H1 (cell line): Measurements from ENCODE around the gene NAXE. TPM values are rescaled to one million over a fixed set of nuclear protein-coding genes. Genes with fewer than 3 reads are reported as not detected.

Experiments used
- BCL11A ChIP-seq, 2 experiments: IDR thresholded peaks; one replicate each; pipeline ENCODE4 v1.6.1; 2011; ENCODE audit warnings: low read depth in 2 of 2, low read length in 2 of 2, mild to moderate bottlenecking in 2 of 2
- polyA plus RNA-seq, 7 experiments: library from polyadenylated mRNA; depleted of rRNA in 3 of 7; stranded (reverse) in 5 of 7; unstranded in 2 of 7; fragments of >200 nt in 5 of 7; fragments of 200-250 nt in 2 of 7; gene quantifications; 1 replicate in 5 of 7; 2 replicates in 1 of 7; 4 replicates in 1 of 7; pipeline versions ENCODE4 v1.2.1 to v1.2.3, GENCODE V29; 2011 to 2013; ENCODE audit warnings: missing spikeins in 2 of 7, mixed read lengths in 2 of 7
- total RNA-seq: library from RNA; stranded (reverse); fragmentation: NEBNext Ultra II Directional; extraction: Animal tissue kit (Norgen Biotek cat#: 25700); gene quantifications from 2 replicates; pipeline ENCODE4 v1.2.1, GENCODE V29; 2021
- TF ChIP-seq, protein P1 (sequence below): IDR thresholded peaks from 2 replicates; pipeline ENCODE4 v1.6.1; 2012; ENCODE audit warnings: low read length, inconsistent platforms

The NAXE gene
- total and polyA plus RNA-seq, 2 of the 8 experiments (the other 6 are each of a cell fraction or from before 2014, with no cell fraction given): 73.1 to 74.3 TPM

DNA sequence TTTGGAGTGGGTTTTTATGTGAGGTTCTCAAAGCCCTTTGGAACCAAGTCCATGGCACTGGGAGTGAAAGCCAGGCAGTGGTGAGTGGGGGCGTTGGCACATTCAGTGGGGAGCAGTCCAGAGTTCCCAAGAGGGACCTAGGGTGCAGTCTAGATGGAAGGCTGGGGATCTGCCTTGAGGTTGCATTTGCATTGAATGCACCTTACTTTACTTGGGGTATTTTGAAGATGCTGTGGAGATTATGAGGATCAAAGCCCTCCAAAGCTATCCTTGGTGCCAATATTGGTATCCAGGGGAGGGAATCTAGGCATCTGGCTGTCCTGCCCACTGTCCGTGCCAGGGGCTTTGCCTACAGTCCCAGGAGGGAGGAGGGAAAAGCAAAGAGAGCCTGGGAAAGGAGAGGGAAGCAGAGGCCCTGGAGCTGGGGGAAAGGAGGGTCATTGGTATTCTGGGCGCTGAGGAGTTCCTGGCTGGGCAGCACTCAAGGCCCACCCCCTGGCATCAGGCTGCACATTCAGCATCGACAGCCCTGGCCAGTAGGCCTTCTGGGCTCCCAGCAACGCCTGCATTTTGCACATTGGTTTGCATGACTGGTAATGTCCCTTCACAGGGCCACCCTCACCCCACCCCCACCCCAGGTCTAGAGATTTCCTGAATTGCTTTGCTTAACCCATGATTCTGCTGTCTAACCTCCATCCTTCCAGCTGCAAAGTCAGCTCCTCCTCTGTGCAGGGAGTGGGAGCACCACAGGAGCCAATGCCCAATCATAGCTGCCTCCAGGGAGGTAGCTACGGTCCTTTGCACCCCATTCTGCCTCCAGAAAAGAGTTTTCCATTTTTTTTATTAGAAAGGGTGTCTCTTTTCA, 49.5 kb downstream of the NAXE start (continued):
- TF ChIP-seq, protein P1, sequence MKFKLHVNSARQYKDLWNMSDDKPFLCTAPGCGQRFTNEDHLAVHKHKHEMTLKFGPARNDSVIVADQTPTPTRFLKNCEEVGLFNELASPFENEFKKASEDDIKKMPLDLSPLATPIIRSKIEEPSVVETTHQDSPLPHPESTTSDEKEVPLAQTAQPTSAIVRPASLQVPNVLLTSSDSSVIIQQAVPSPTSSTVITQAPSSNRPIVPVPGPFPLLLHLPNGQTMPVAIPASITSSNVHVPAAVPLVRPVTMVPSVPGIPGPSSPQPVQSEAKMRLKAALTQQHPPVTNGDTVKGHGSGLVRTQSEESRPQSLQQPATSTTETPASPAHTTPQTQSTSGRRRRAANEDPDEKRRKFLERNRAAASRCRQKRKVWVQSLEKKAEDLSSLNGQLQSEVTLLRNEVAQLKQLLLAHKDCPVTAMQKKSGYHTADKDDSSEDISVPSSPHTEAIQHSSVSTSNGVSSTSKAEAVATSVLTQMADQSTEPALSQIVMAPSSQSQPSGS: no peak
- no peak for TF ChIP-seq BCL11A (IDR thresholded peaks at IDR 0.05; ENCODE audit: low read depth in 2 of 2, low read length in 2 of 2)
- TF ChIP-seq, all 59 proteins: peak for 0
